ENCODE data around the gene RTL1.

The RTL1 gene

DNA sequence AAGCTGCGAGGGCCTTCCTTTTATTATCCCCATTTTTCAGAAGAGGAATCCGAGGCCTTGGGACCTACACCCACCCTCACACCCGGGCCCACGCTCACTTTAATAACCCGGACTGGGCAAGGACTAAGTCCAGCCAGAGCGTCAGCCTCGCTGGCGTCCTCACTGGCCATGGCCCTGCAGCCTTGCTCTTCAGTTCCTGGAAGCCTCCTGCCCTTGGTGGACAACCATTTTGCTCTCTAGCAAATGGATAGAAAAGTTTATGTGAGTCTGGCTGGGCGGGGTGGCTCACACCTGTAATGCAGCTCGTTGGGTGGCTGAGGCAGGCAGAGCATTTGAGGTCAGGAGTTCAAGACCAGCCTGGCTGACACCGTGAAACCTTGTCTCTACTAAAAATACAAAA is 9.8 kb downstream of the RTL1 start:
- TF ChIP-seq, protein P1, sequence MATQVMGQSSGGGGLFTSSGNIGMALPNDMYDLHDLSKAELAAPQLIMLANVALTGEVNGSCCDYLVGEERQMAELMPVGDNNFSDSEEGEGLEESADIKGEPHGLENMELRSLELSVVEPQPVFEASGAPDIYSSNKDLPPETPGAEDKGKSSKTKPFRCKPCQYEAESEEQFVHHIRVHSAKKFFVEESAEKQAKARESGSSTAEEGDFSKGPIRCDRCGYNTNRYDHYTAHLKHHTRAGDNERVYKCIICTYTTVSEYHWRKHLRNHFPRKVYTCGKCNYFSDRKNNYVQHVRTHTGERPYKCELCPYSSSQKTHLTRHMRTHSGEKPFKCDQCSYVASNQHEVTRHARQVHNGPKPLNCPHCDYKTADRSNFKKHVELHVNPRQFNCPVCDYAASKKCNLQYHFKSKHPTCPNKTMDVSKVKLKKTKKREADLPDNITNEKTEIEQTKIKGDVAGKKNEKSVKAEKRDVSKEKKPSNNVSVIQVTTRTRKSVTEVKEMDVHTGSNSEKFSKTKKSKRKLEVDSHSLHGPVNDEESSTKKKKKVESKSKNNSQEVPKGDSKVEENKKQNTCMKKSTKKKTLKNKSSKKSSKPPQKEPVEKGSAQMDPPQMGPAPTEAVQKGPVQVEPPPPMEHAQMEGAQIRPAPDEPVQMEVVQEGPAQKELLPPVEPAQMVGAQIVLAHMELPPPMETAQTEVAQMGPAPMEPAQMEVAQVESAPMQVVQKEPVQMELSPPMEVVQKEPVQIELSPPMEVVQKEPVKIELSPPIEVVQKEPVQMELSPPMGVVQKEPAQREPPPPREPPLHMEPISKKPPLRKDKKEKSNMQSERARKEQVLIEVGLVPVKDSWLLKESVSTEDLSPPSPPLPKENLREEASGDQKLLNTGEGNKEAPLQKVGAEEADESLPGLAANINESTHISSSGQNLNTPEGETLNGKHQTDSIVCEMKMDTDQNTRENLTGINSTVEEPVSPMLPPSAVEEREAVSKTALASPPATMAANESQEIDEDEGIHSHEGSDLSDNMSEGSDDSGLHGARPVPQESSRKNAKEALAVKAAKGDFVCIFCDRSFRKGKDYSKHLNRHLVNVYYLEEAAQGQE (IDR thresholded peaks at IDR 0.05; ENCODE audit: insufficient read depth in 1 of 2, low read depth in 2 of 2, low read length in 2 of 2): no peak
- TF ChIP-seq POLR2AphosphoS5 (IDR thresholded peaks at IDR 0.05; ENCODE audit: low read depth, low read length) (no peak), SIN3A (IDR thresholded peaks at IDR 0.05; ENCODE audit: borderline replicate concordance, insufficient read depth, low read length) (no peak), FOXP2 (optimal IDR thresholded peaks at IDR 0.05; ENCODE audit: borderline replicate concordance, extremely low read depth, extremely low read length, insufficient read depth) (no peak), TAF1 (IDR thresholded peaks at IDR 0.05; ENCODE audit: borderline replicate concordance, insufficient read depth, low read length) (no peak)

GRCh38 chr14:100893228-100893601 is 10.3 kb downstream of the RTL1 start:
- no peak for TF ChIP-seq TAF1 (IDR thresholded peaks at IDR 0.05; ENCODE audit: borderline replicate concordance, insufficient read depth, low read length)
- TF ChIP-seq, protein P1 (IDR thresholded peaks at IDR 0.05; ENCODE audit: insufficient read depth in 1 of 2, low read depth in 2 of 2, low read length in 2 of 2): no peak
- no peak for TF ChIP-seq SIN3A (IDR thresholded peaks at IDR 0.05; ENCODE audit: borderline replicate concordance, insufficient read depth, low read length)
- TF ChIP-seq POLR2AphosphoS5 (IDR thresholded peaks at IDR 0.05; ENCODE audit: low read depth, low read length): peak; percentile 29; the same call in 1 of the 2 replicates
- TF ChIP-seq FOXP2 (optimal IDR thresholded peaks at IDR 0.05; ENCODE audit: borderline replicate concordance, extremely low read depth, extremely low read length, insufficient read depth): no peak

DNA sequence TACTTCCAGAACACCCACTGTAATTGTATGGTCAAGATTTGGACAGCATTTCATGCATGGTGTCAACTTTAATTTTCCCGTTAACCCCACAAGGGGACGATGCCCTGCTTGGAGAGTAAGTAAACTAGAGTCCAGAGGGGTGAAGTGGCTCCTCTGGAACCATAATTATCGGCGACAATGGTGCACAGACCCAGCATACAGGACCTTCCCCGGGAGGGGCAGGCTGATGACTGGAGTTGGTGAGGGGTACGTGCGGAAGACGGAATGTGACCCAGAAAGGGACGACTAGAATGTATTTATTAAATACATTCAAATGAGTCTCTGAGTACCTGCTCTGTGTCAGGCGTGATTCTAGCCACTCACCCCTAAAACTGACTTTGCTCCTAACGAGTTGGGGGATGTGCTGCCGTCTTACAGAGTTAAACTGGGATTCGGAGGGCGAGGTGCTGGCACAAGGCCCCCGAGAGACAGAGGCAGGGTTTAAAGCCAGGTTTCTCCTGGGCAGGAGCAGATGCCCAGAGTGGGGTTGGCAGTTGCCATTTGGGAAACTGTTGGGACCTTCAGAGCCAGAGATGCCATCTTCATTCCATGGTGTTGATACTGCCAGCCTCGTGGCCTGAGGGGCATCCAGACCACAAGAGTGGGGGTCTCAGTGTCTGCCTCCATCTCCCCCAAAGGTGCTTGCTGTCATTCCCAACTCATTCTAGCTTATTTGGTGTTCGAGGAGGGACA is 10.9 kb downstream of the RTL1 start:
- TF ChIP-seq TAF1 (IDR thresholded peaks at IDR 0.05; ENCODE audit: borderline replicate concordance, insufficient read depth, low read length) (no peak), FOXP2 (optimal IDR thresholded peaks at IDR 0.05; ENCODE audit: borderline replicate concordance, extremely low read depth, extremely low read length, insufficient read depth) (no peak), POLR2AphosphoS5 (IDR thresholded peaks at IDR 0.05; ENCODE audit: low read depth, low read length) (no peak)

DNA sequence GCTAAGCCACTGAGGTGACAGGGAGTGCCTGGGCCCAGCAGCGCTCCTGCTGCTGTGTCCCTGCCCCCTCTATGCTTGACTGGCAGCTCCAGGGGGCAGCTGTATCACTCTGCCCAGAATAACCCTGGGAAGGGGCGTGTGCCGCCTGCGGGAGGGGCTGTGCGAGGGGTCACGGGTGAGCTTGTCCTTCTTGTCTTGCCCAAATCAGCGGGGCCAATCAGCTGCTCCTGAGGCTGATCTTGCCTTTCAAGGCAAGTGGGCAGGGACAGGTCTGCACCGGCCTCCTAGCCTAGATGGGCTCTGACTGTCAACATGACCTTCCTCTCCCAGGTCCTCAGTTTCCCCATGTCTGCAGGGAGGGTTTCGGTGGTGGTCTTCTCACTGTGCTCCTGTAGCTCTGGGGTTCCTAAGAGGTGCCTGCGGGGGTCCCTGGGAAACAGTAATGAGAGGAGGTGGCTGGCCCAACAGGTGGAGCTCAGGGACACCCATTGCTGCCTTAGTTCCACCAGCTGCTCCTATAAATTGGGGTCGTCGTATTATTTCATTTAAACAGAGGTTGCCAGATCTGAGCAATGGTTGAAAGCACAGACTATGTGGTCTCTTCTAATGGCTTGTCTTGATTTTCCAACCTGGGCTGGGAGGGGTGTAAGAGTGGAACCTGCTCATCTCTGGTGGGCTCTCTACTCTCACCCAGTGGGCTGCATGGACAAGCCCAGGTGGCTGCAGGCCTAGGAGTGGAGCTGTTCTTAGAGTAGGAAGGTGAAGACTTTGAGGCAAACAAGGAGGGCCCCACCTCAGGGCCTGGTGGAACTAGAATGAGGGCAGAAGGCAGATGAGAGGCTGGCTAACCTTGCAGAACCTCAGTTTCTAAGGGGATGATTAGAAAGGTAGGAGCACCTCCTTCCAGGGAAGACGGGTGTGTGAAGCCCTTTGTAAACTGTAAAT is 11.7 kb downstream of the RTL1 start:
- TF ChIP-seq POLR2AphosphoS5 (IDR thresholded peaks at IDR 0.05; ENCODE audit: low read depth, low read length) (no peak; the same call in 1 of the 2 replicates), SIN3A (IDR thresholded peaks at IDR 0.05; ENCODE audit: borderline replicate concordance, insufficient read depth, low read length) (no peak)
- TF ChIP-seq, protein P1 (IDR thresholded peaks at IDR 0.05; ENCODE audit: insufficient read depth in 1 of 2, low read depth in 2 of 2, low read length in 2 of 2): no peak

- TF ChIP-seq SIN3A (IDR thresholded peaks at IDR 0.05; ENCODE audit: borderline replicate concordance, insufficient read depth, low read length) (no peak), POLR2AphosphoS5 (IDR thresholded peaks at IDR 0.05; ENCODE audit: low read depth, low read length) (no peak; the same call in none of the 2 replicates), TAF1 (IDR thresholded peaks at IDR 0.05; ENCODE audit: borderline replicate concordance, insufficient read depth, low read length) (no peak), FOXP2 (optimal IDR thresholded peaks at IDR 0.05; ENCODE audit: borderline replicate concordance, extremely low read depth, extremely low read length, insufficient read depth) (no peak)
- TF ChIP-seq, protein P1 (IDR thresholded peaks at IDR 0.05; ENCODE audit: insufficient read depth in 1 of 2, low read depth in 2 of 2, low read length in 2 of 2): no peak
These were observed 12.5 kb downstream of the RTL1 start for GRCh38 chr14:100891051-100891450.
